ENCODE results near the gene PDGFB. TPM values are rescaled to one million over a fixed set of nuclear protein-coding genes. Genes with fewer than 3 reads are reported as not detected.
A peak's percentile ranks its signal among the peaks of the same experiment; 100 is the strongest.

PDGFB gene
- total RNA-seq, 1 donor from 2014 or later: 53.4 TPM

DNA sequence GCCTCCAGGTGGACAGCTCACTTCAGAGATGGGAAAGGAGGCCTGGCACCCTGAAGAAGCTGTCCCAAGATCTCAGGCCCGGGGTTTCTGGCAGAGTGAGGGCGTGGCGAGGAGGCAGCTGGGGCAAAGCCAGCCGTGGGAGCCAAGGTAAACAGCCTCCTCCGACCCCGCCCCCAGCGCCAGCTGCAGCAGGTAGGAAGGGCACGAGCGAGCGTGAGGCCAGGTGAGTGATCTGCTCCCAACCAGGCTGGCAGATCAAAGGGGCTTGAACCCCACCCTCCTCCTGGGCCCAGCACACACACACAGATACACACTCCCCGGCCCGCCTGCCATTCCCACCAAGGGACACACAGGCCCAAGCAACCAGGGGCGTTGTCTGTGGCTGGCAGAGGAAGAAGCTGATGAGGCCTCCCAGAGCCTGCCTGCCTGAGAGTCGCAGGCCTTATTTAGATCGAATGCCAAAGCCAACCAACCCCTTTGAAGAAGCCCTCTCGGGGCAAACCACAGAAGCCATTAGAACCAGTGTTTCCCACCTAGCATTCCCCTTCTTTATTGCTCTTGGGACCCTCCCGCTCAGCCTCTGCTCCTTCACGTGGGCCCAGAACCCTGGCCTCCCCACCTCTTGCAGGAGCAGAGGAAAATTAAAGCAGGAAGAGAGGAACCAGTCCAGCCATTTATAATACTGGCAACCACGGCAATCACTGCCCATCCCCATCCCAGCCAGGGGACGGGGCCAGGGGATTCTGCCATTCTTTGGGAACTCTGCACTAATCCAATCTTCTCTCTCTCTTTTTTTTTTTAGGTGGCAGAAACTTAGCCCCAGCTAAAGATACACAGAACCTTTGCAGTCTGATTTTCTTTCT lies 5.0 kb downstream of the PDGFB start:
- TF ChIP-seq, protein P1, sequence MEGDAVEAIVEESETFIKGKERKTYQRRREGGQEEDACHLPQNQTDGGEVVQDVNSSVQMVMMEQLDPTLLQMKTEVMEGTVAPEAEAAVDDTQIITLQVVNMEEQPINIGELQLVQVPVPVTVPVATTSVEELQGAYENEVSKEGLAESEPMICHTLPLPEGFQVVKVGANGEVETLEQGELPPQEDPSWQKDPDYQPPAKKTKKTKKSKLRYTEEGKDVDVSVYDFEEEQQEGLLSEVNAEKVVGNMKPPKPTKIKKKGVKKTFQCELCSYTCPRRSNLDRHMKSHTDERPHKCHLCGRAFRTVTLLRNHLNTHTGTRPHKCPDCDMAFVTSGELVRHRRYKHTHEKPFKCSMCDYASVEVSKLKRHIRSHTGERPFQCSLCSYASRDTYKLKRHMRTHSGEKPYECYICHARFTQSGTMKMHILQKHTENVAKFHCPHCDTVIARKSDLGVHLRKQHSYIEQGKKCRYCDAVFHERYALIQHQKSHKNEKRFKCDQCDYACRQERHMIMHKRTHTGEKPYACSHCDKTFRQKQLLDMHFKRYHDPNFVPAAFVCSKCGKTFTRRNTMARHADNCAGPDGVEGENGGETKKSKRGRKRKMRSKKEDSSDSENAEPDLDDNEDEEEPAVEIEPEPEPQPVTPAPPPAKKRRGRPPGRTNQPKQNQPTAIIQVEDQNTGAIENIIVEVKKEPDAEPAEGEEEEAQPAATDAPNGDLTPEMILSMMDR (IDR thresholded peaks at IDR 0.05; ENCODE audit: unreplicated experiment): no peak
- H3K36me3 Mint-ChIP-seq (ENCODE audit: low read depth, unreplicated experiment): peaks cover 19% of the 10 kb centered on the region
- DNase-seq (ENCODE audit: low spot score): no peak
- H3K9me3 Mint-ChIP-seq (ENCODE audit: unreplicated experiment): no peaks in the 10 kb centered on the region
- peak overlapping the region; percentile 84 for H3K27ac Mint-ChIP-seq (ENCODE audit: unreplicated experiment)
- peaks cover 47% of the 10 kb centered on the region for H3K4me1 Mint-ChIP-seq (ENCODE audit: unreplicated experiment)
- peak overlapping the region; percentile 98 for H3K4me3 Mint-ChIP-seq (ENCODE audit: unreplicated experiment)
- peaks cover 33% of the 10 kb centered on the region for H3K27me3 Mint-ChIP-seq (ENCODE audit: unreplicated experiment)

DNA sequence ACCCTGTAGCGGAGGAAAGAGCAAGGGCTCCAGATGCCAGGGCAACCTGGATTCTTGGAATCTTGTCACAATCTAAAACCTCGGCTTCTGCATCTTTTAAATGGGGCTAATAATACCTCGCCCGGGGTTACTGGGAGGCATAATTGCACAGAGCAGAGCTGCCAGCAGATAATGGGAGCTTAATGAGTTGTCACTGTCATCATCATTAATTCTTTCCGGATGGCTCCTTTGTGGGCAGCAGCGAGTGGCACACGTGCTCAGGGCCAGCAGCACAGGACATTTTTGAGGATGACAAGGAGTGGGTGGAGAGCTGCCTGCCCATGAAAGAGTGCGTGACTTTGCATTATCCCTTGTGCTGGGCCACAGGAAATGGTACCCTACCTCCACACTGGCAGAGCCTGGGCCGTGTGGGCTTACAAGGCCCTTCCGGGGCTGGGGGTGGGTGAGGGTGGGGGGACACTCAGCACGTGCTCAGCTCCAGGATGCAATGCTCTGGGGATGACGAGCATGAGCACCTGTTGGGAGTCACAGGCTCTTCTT lies 5.7 kb downstream of the PDGFB start:
- Mint-ChIP-seq H3K4me1 (ENCODE audit: unreplicated experiment) (peaks cover 54% of the 10 kb centered on the region), H3K9me3 (ENCODE audit: unreplicated experiment) (no peaks in the 10 kb centered on the region), H3K27ac (ENCODE audit: unreplicated experiment) (no peak overlapping the region), H3K36me3 (ENCODE audit: low read depth, unreplicated experiment) (peaks cover 25% of the 10 kb centered on the region), H3K4me3 (ENCODE audit: unreplicated experiment) (no peak overlapping the region), H3K27me3 (ENCODE audit: unreplicated experiment) (peaks cover 39% of the 10 kb centered on the region)
- TF ChIP-seq, protein P1 (IDR thresholded peaks at IDR 0.05; ENCODE audit: unreplicated experiment): no peak
- DNase-seq (ENCODE audit: low spot score): no peak

DNA sequence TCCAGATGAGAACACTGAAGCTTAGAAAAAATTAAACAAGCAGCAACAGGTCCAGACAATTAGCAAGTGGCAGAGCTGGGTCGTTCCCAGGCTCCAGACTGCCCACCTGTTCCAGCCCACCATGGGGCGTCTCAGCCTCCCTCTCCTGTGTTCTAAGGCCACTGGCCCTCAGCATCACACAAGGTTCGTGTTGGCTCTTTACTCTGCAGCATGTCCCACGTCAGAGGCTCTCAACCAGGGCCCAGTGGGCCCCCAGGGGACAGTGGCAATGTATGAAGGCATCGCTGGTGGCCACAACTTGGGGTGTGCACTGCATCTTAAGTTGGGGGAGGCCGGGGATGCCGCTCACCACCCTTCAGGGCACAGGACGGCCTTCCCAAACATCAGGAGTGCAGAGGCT lies 6.2 kb downstream of the PDGFB start:
- DNase-seq (ENCODE audit: low spot score): no peak
- no peak overlapping the region for H3K4me3 Mint-ChIP-seq (ENCODE audit: unreplicated experiment)
- H3K36me3 Mint-ChIP-seq (ENCODE audit: low read depth, unreplicated experiment): peaks cover 25% of the 10 kb centered on the region
- H3K27ac Mint-ChIP-seq (ENCODE audit: unreplicated experiment): no peak overlapping the region
- H3K4me1 Mint-ChIP-seq (ENCODE audit: unreplicated experiment): peaks cover 56% of the 10 kb centered on the region
- H3K9me3 Mint-ChIP-seq (ENCODE audit: unreplicated experiment): no peaks in the 10 kb centered on the region
- TF ChIP-seq, protein P1 (IDR thresholded peaks at IDR 0.05; ENCODE audit: unreplicated experiment): no peak
- peaks cover 39% of the 10 kb centered on the region for H3K27me3 Mint-ChIP-seq (ENCODE audit: unreplicated experiment)

DNA sequence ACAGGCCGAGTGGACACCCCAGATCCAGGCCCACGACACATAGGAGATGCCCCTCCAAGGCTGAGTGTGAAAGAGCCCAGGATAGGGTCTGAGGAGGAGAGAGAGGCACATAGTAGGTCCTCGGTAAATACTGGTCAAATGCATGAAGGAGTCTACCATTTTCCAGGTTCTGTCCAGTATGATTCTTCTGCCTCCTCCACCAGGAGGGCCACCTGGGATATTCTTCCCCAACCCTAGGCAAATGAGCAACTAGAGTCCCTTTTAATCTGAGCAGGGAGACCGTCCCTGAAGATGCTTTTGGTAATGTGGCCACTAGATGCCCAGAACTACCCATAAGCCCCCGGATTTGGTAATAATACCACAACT lies 6.7 kb downstream of the PDGFB start:
- no peak for DNase-seq (ENCODE audit: low spot score)
- peaks cover 58% of the 10 kb centered on the region for H3K4me1 Mint-ChIP-seq (ENCODE audit: unreplicated experiment)
- peaks cover 43% of the 10 kb centered on the region for H3K27me3 Mint-ChIP-seq (ENCODE audit: unreplicated experiment)
- H3K9me3 Mint-ChIP-seq (ENCODE audit: unreplicated experiment): no peaks in the 10 kb centered on the region
- TF ChIP-seq, protein P1 (IDR thresholded peaks at IDR 0.05; ENCODE audit: unreplicated experiment): no peak
- H3K4me3 Mint-ChIP-seq (ENCODE audit: unreplicated experiment): peak overlapping the region; percentile 62
- H3K27ac Mint-ChIP-seq (ENCODE audit: unreplicated experiment): no peak overlapping the region
- H3K36me3 Mint-ChIP-seq (ENCODE audit: low read depth, unreplicated experiment): peaks cover 25% of the 10 kb centered on the region
